Body of pancreas (tissue), 4 donors: Measurements from ENCODE around the gene SLC4A1. TPM values are rescaled to one million over a fixed set of nuclear protein-coding genes. Genes with fewer than 3 reads are reported as not detected.

Experiments used
- ATAC-seq: fragments of 150-250 bp; one replicate; pipeline ENCODE4 v1.9.1; 2016
- DNase-seq, 4 donors: peaks; one replicate each; pipeline ENCODE4 v3.0.0-alpha.2; 2019
- H3K27ac ChIP-seq, 4 donors: fragments of 200-600 bp; sonication (generic); 1 replicate in 3 of 4; 2 replicates in 1 of 4; pipeline versions ENCODE4 v1.5.1 to v1.6.1; 2016 to 2019; ENCODE audit warnings: mild to moderate bottlenecking in 1 of 4, mixed read lengths in 1 of 4, moderate library complexity in 1 of 4
- H3K27me3 ChIP-seq, 2 donors: fragments of 200-600 bp; sonication (generic); one replicate each; pipeline ENCODE4 v1.6.0; 2016; ENCODE audit warnings: mild to moderate bottlenecking in 1 of 2
- H3K36me3 ChIP-seq, 2 donors: fragments of 200-600 bp; sonication (generic); replicated peaks in 1 of 2; 2 replicates each; pipeline ENCODE4 v1.5.1; 2016; ENCODE audit warnings: low read depth in 2 of 2; ENCODE audit not compliant: insufficient read depth in 1 of 2
- H3K4me1 ChIP-seq: fragments of 200-600 bp; sonication (generic); one replicate; pipeline ENCODE4 v1.6.0; 2016
- H3K4me3 ChIP-seq, 2 donors: fragments of 200-600 bp; sonication (generic); 1 replicate in 1 of 2; 2 replicates in 1 of 2; pipeline ENCODE4 v1.5.1; 2016 to 2019
- H3K9me3 ChIP-seq, 3 donors: fragments of 200-600 bp; sonication (generic); 1 replicate in 2 of 3; 2 replicates in 1 of 3; pipeline ENCODE4 v1.5.1; 2016
- POLR2A ChIP-seq, 3 donors: fragments of 450-650 bp; IDR thresholded peaks; one replicate each; pipeline ENCODE4 v1.6.1; 2016; ENCODE audit warnings: antibody characterized with exemption in 3 of 3, mild to moderate bottlenecking in 2 of 3
- WGBS, 2 donors: methylation state at CpG; one replicate each; pipeline ENCODE4 v1.1.5; 2017; 5-methylcytosine and 5-hydroxymethylcytosine counted together
- intact Hi-C: fragments of 100-400 bp; cut with DNase I; formaldehyde crosslinking; loops from one replicate; pipeline ENCODE4 v1.15.1; 2023
- total RNA-seq, 2 donors: library from RNA; depleted of rRNA; stranded (reverse); fragments of >200 nt; gene quantifications; one replicate each; pipeline ENCODE4 v1.1.0, GENCODE V29; 2016
- TF ChIP-seq, protein P1 (sequence below), 7 experiments: fragments of 450-650 bp in 4 of 7; fragments of 200-600 bp in 3 of 7; sonication (generic) in 3 of 7; IDR thresholded peaks; one replicate each; pipeline ENCODE4 v1.5.1; 2016 to 2019; ENCODE audit warnings: antibody characterized with exemption in 7 of 7

Gene SLC4A1
- total RNA-seq, 2 donors from 2014 or later: not detected

DNA sequence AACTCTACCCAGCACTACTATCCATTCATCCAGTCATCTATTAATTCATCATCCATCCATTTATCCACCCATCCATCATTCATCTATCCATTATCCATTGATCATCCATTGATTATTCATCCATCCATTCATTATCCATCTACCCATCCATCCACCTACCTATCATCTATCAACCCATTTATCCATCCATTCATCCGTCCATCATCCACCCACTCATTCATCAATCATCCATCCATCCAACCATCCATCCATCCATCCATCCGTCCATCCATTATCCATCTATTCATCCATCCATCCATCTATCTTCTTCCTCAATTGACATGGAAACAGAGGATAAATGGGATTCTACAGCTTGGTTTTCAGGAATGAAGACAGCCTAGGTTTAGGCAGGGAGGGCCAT, 12.0 kb downstream of the SLC4A1 start:
- no peaks in the 10 kb centered on the region for H3K36me3 ChIP-seq
- intact Hi-C loops: no loop called here
- TF ChIP-seq, protein P1, sequence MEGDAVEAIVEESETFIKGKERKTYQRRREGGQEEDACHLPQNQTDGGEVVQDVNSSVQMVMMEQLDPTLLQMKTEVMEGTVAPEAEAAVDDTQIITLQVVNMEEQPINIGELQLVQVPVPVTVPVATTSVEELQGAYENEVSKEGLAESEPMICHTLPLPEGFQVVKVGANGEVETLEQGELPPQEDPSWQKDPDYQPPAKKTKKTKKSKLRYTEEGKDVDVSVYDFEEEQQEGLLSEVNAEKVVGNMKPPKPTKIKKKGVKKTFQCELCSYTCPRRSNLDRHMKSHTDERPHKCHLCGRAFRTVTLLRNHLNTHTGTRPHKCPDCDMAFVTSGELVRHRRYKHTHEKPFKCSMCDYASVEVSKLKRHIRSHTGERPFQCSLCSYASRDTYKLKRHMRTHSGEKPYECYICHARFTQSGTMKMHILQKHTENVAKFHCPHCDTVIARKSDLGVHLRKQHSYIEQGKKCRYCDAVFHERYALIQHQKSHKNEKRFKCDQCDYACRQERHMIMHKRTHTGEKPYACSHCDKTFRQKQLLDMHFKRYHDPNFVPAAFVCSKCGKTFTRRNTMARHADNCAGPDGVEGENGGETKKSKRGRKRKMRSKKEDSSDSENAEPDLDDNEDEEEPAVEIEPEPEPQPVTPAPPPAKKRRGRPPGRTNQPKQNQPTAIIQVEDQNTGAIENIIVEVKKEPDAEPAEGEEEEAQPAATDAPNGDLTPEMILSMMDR (IDR thresholded peaks at IDR 0.05): no peak
- no peak for TF ChIP-seq POLR2A (IDR thresholded peaks at IDR 0.05)

DNA sequence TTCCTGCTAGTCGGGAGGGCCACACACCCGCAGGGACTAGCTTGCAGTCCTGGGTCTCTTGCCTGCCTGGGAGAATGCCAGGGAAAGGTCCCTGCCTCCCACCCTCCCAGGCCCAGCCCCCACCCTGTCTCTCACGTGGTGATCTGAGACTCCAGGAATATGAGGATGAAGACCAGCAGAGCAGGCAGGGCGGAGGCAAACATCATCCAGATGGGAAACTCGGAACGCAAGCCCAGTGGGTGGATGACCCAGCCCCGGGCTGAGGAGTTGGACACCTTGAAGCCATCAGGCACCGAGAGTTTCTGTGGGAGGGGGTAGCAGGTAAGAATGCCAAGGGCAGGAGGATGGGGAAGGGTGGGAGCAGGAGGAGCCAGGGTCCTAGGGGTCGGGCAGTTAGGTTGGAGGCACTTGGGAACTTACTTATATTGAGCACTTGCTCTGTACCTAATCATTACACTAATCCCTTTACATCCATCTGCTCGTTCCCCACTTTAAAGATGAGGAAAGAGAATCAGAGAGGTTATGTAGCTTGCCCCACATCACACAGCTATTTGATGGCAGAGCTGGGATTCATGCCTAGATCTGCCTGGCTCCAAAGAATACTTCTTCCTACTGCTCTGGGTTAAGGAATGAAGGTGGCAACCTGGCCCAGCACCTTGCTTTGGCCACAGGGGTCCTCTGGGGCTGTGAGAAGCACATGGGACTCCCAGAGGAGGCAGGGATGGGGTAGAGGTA, 13.4 kb downstream of the SLC4A1 start:
- Histone ChIP-seq H3K4me3 (no peak overlapping the region), H3K27me3 (no peaks in the 10 kb centered on the region), H3K27ac (no peak overlapping the region), H3K36me3 (no peaks in the 10 kb centered on the region), H3K4me1 (no peaks in the 10 kb centered on the region), H3K9me3 (no peaks in the 10 kb centered on the region)
- DNase-seq: no peak
- TF ChIP-seq POLR2A (IDR thresholded peaks at IDR 0.05): no peak
- TF ChIP-seq, protein P1 (IDR thresholded peaks at IDR 0.05): no peak
- WGBS, 2 donors: 46 to 51% methylated on average over 10 of the region's 10 CpGs
- ATAC-seq: no peak
- intact Hi-C loops: no loop called here

More for the DNA sequence above, 12.0 kb downstream of the SLC4A1 start:
- no peak overlapping the region for H3K27ac ChIP-seq
- no peaks in the 10 kb centered on the region for H3K9me3 ChIP-seq
- no peaks in the 10 kb centered on the region for H3K27me3 ChIP-seq
- no peak overlapping the region for H3K4me3 ChIP-seq
- ATAC-seq (no peak), DNase-seq (no peak)
- WGBS, 2 donors: 49 to 66% methylated on average over 2 of the region's 2 CpGs
- no peaks in the 10 kb centered on the region for H3K4me1 ChIP-seq

DNA sequence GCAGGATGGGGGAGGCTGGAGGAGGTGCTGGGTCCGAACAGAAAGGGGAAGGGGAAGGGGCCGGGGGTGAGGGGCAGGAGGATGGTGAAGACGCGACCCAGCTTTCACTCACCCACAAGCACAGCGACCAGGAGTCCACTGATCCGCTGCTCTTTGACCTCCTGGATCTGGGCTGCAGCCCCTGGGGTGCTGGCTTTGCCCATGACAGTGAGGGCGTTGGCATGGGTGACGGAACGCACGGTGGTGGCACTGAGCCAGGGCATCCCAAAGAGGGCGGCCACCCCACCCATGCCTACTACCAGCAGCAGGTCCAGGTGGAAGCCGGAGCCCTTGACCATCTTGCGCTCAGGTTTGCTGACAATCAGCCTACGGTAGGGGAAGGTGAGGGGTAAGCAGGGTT, 14.9 kb downstream of the SLC4A1 start:
- H3K27ac ChIP-seq: no peak overlapping the region
- no peaks in the 10 kb centered on the region for H3K4me1 ChIP-seq
- H3K27me3 ChIP-seq: no peaks in the 10 kb centered on the region
- WGBS, 2 donors: 65 to 74% methylated on average over 11 to 14 of the region's 14 CpGs
- no peaks in the 10 kb centered on the region for H3K9me3 ChIP-seq
- no peaks in the 10 kb centered on the region for H3K36me3 ChIP-seq
- no peak for DNase-seq
- intact Hi-C loops: no loop called here
- no peak for ATAC-seq
- TF ChIP-seq, protein P1 (IDR thresholded peaks at IDR 0.05): no peak
- TF ChIP-seq POLR2A (IDR thresholded peaks at IDR 0.05): no peak
- no peak overlapping the region for H3K4me3 ChIP-seq

DNA sequence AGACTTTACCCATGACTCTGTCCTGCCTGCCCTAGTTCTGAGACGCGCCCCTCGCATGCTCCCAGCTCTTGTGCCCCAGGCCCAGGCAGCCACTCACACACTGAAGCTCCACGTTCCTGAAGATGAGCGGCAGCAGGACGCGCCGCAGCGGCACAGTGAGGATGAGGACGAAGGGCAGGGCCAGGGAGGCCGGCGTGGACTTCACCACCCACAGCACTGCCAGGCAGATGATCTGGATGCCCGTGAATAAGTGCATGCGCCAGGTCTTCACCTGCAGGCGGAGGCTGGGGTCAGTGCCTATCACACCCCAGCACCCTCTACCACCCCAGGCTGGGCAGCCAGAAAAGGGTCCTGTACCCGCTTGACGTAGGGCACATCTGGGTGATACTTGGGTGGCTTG, 16.9 kb downstream of the SLC4A1 start:
- WGBS, 2 donors: 92 to 96% methylated on average over 15 of the region's 17 CpGs
- Histone ChIP-seq H3K27ac (no peak overlapping the region), H3K27me3 (no peaks in the 10 kb centered on the region), H3K4me3 (no peak overlapping the region), H3K36me3 (no peaks in the 10 kb centered on the region), H3K9me3 (no peaks in the 10 kb centered on the region), H3K4me1 (no peaks in the 10 kb centered on the region)
- TF ChIP-seq, protein P1 (IDR thresholded peaks at IDR 0.05): no peak
- no peak for TF ChIP-seq POLR2A (IDR thresholded peaks at IDR 0.05)
- ATAC-seq: no peak
- intact Hi-C loops: no loop called here
- DNase-seq: no peak
